ENCODE measurements around the gene CDC6.

The CDC6 gene, protein sequence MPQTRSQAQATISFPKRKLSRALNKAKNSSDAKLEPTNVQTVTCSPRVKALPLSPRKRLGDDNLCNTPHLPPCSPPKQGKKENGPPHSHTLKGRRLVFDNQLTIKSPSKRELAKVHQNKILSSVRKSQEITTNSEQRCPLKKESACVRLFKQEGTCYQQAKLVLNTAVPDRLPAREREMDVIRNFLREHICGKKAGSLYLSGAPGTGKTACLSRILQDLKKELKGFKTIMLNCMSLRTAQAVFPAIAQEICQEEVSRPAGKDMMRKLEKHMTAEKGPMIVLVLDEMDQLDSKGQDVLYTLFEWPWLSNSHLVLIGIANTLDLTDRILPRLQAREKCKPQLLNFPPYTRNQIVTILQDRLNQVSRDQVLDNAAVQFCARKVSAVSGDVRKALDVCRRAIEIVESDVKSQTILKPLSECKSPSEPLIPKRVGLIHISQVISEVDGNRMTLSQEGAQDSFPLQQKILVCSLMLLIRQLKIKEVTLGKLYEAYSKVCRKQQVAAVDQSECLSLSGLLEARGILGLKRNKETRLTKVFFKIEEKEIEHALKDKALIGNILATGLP

DNA sequence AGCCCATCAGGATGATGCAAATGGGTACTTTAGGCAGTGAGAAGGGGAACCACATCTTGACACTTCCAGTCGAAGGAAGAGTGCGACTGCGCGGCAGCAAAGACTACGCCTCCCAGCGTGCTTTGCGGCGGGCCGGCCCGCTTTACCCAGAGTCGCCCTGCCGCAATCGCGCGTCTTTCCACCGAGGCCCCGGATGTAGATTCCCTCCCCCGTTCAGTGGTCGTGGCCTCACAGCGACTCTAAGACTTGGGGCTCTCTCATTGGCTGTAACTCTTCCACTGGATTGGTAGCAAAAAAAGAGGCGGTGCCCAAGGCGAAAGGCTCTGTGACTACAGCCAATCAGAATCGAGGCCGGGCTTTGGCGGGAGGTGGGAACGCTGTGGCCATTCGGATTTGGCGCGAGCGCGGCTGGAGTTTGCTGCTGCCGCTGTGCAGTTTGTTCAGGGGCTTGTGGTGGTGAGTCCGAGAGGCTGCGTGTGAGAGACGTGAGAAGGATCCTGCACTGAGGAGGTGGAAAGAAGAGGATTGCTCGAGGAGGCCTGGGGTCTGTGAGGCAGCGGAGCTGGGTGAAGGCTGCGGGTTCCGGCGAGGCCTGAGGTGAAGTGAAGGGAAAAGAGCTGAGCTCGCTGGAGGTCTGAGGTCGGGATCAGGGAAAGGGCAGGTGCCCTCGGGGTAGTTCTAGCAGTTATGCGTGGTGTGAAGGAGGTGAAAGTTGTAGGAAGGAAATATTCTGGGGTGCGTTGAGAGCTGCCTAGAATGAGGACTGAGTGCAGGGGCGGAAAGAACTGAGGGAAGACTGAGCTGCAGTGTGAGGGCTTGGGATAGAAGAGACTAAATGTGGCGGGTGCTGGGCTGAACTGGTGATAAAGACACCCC, at the start of gene CDC6:
TSS of gene CDC6 (plus strand) at position 386 of the 876 bp plus-strand sequence. CDS start 1,542 bp downstream, outside the sequence.
- DNase-seq (ENCODE audit: low read depth) = peak; percentile 100

DNA sequence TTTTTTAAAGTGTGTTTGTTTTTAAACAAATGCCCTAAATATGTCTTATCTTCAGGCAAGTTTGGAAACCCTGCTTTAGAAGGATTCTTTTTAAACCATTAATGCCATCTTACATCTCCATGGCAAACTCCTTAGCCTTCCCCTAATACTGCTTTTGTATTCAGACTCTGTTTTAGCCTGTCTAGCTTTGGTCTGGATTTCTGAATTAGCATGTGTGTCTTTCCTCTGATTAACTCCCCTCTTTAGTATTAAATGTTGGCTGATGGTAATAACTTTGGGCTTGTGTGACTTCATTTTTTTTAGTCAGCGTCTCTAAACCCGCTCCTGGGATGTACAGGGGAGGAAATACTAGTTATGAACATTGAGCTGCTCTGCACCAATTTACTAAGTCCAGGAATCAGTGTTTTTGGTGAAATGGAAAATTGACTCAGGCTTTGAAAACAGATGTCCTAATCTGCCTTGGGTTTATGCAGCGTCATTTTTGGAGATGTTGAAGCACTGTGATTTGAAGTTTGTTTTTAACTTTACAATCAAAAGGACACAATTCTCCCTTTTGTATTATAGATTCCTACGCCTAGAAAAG, 46.3 kb upstream of the CDC6 start:
- DNase-seq (ENCODE audit: low read depth) = no peak

DNA sequence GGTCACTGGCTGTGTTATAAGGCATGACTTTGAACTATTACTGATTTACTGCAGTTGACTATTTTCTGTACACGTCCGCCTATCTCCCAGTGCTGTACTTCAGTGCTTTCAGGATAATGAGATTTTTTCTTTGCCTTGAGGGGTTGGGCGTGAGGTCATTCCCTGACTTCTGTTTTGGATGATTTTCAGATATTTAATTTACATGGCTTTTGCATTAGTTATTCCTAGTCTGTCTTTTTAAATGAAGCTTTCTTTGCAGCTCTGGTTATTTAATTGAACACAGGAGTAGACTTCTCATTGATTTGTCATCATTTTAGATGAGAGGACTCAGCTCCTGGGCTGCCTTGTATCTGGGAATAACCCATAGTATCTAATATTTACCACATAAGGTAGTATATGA, 44.9 kb upstream of the CDC6 start:
- no peak for DNase-seq (ENCODE audit: low read depth)

DNA sequence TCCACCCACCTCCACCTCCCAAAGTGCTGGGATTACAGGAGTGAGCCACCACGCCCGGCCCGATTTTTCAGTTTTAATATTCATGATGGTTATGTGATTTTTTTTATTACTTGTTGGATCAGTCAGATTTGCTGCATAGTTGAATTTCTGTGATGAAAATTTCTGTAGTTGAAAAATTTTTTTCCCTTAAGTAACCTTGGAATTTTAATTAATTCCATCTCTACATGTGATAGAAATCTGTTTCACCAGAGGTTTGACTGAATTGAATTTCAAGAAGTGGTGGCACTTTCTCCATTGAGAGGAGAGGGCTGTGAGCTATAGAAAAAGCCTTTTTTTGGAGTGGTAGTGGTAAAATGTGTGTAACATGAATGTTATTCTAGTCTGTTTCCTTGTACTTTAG, 43.9 kb upstream of the CDC6 start:
- DNase-seq (ENCODE audit: low read depth) = no peak

DNA sequence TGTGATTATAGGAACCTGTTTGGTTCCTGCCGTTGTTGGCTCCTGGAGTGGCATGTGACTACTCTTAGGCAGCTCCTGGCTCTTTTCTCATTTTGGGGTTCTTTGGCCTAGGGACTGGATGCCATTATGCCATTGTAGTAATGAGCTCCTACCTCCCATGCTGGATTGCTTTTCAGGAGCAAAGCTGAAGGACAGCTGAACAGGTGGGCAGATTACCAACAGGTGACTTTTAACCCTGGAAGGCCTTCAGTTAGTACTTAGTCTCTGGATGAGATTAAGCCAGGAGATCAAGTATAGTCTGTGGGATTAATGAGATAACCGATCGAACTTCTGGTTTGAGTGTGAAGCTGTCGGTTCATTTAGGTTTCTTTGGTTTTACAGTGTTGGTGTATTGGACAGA, 43.4 kb upstream of the CDC6 start:
- DNase-seq (ENCODE audit: low read depth) = no peak

DNA sequence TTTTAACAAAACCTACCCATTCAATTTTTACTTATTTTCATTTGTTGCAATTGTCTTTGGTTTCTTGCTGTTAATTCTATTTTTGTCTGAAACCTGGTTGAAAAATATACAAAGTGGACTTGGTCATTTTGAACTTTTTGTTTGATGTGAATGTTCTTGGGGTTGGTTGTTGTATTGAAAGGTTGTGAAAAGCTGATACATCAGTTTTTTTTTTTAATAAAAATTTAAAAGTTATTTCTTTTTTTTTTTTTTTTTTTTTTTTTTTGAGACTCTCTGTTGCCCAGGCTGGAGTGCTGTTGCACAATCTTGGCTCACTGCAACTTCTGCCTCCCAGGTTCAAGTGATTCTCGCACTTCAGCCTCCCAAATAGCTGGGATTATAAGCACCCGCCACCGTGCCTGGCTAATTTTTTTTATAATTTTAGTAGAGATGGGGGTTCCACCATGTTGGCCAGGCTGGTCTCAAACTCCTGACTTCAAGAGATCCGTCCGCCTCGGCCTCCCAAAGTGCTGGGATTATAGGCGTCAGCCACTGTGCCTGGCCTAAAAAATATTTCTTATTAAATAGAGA, 39.7 kb upstream of the CDC6 start:
- no peak for DNase-seq (ENCODE audit: low read depth)

DNA sequence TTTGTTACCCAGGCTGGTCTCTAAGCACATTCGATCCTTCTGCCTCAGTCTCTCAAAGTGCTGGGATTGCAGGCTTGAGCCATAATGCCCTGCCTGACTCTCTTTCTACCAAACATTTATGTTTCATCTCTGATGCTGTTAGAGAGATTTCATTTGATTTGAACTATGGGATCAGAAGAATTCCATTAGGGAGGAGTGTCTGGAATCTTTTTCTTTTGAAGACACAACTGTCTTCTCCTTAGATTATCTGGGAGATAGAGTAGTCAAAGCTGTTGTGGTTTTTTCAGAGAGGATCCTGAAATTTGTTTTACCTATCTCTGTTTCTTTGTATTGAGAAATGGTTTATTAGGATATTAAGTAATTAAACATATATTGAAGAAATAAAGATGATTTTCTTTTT, 39.2 kb upstream of the CDC6 start:
- no peak for DNase-seq (ENCODE audit: low read depth)

DNA sequence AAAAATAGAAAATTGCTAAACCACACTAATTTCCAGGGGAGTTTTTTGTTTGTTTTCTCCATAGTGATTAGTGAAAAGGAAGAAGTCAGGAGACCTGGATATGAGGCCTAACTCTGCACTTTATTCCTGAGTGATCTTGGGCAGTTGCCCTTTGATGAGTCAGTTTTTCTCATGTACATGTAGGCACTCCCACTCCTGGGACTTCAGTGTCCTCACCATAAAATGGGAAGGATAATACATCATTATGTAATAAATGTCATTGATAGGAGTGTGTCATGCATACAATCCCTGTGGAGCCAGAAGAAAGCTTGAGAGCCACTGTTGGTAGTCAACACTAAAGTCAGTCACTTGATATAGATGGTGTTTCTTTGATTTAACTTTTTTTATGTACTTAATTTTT, 36.1 kb upstream of the CDC6 start:
- peak; percentile 87 for DNase-seq (ENCODE audit: low read depth)

DNA sequence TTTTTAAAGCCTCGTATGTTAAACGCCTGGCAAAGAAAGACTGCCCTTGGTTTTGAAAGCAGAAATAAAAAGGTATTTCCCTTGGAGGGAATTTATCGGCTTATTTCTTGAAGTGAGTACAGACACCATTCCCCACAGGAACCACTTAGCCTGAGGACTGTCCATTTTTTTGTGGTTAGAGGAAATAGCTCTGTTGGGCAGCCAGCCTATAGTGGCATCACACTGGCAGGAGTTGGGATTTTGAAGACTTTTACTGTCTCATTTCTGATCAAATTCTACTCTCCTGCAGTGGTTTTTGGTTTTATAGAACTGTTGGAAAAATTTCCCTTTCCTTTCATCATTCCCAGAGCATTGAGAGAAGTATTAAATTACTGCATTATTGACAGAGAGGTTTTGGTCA, 34.1 kb upstream of the CDC6 start:
- DNase-seq (ENCODE audit: low read depth) = no peak

DNA sequence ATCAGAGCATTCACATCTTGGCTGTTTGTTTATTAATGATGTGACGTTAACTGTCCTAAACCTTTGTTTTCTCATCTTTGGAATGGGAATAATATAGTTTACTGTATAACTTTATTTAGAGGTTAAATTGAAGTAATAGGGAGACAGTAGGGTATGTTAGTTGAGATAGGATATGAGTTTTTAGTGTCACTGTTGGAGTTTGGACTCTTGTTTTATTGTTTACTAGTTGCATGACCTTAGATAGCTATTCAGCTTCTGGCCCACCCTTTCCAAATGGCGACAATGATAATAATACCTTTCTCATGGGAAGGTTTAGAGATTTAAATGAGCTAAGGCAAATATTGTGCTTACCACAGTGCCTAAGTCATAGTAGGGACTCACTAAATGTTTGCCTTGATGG, 28.2 kb upstream of the CDC6 start:
- DNase-seq (ENCODE audit: low read depth) = no peak

DNA sequence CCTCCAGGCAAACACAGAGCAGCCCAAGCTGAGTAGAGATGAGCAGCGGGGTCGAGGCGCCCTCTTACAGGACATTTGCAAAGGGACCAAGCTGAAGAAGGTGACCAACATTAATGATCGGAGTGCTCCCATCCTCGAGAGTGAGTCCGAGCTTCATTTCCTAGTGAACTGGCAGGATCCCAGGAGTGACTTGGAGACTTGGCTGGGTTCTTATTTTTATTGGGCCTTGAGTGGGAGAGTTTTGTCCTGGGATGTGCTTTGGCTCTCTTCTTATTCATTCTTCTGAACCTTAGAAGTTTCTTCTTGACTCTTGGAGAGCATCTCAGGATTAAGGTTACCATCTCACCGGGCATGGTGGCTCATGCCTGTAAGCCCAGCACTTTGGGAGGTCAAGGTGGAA, 27.2 kb upstream of the CDC6 start:
- no peak for DNase-seq (ENCODE audit: low read depth)

DNA sequence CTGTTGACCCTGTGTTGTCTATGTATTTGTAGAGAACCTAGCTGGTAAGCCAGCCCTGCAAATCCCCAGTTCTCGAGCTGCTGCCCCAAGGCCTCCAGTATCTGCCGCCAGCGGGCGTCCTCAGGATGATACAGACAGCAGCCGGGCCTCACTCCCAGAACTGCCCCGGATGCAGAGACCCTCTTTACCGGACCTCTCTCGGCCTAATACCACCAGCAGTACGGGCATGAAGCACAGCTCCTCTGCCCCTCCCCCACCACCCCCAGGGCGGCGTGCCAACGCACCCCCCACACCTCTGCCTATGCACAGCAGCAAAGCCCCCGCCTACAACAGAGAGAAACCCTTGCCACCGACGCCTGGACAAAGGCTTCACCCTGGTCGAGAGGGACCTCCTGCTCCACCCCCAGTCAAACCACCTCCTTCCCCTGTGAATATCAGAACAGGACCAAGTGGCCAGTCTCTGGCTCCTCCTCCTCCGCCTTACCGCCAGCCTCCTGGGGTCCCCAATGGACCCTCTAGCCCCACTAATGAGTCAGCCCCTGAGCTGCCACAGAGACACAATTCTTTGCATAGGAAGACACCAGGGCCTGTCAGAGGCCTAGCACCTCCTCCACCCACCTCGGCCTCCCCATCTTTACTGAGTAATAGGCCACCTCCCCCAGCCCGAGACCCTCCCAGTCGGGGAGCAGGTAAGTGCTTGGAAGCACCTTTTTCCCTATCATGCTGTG, 23.1 kb upstream of the CDC6 start:
- DNase-seq (ENCODE audit: low read depth) = no peak

DNA sequence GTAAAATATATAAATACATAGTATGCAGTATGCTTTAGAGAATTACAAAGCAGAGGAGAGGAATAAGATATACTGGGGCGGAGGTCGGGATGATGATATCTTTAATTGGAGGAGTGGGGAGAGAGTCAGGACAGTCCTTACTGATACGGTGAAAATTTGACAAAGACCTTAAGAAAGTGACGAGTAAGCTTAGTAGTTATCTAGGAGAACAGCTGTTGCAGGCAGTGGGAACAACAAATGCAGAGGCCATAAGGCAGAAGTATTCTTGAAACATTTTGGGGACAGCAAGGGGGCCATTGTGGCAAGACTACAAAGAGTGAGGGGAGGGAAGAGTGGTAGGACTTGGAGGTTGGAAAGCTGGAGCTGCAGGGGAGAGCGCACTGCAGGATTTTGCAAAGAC, 22.3 kb upstream of the CDC6 start:
- DNase-seq (ENCODE audit: low read depth) = no peak

DNA sequence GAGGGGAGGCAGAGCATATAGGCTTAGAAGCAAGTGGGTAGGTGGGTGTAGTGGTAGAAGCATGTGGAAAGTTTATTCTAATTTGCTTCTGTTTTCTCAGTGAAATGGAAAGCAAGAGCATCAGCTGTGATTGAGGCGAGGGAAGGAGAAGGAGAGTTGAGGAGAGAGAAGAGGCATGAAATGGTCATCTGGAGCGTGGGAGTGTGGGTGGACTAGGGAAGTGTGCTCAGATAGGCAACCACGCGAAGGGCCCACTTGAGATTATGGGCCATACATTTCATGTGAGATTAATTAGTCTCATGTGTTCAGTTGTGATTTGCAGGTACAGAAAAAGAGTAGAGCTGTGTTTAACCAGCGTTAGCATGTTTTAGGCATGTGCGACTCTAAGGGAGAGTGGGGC, 20.8 kb upstream of the CDC6 start:
- no peak for DNase-seq (ENCODE audit: low read depth)

DNA sequence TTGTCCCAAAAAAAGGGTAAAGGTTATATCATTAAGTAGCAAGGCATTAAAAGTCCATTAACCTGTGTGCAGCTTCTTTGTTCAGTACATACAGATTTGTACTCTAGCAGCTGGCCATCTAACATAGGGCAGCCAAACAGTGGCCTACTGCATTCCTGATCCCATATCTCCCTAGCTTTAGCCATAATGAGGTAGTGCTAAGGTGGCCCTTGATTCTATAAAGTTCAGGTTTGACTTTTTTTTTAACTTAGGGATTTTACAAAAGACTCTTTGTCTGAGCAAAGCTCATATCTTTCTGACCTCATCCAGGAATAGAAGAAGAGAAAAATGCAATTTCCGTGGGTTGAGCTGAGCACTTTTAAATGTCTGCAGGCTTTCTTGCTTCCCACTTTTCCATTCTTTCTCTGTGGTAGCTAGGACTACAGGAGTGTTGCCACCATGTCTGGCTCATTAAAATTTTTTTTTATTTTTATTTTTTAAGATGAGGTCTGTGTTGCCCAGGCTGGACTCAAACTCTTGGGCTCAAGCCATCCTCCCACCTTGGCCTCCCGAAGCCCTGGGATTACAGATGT, 19.5 kb upstream of the CDC6 start:
- DNase-seq (ENCODE audit: low read depth) = no peak

DNA sequence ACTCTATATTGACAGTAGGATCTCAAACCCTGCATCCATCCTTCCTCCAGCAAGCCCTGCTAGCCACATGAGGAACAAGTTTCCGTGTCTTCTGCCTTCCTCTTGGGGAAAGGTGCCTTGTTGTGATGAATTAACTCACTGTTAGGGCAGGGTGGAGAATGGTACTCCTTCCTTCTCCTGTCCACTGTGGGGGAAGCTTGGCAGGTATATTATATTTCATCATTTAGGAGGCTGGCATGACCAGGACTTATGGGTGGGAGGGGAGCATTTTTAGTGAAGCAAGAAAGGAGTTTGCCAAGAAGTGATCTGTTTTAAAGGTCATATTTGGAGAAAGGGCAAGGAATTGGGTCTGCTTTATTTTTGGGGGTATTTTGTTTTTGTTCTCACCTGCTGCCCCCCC, 9.3 kb upstream of the CDC6 start:
- no peak for DNase-seq (ENCODE audit: low read depth)

DNA sequence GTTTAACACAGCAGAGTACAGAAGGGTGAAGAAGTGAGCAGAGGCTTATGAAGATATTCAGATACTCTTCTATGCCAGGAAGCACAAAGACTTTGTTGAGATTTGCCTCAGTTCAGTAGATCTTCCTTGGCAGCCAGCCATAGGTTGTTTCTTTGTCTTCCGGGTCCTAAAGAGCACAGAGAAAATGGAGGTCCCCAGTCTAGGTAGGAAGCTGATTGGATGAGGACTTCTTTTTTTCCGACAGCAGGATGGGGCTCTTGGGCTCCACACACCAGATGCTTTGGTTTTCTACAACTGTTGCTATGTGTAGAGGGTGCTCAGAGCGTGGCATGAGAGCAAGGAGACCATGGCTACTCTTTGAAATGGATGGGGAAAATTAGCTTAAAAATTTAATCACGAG, 8.3 kb upstream of the CDC6 start:
- no peak for DNase-seq (ENCODE audit: low read depth)

DNA sequence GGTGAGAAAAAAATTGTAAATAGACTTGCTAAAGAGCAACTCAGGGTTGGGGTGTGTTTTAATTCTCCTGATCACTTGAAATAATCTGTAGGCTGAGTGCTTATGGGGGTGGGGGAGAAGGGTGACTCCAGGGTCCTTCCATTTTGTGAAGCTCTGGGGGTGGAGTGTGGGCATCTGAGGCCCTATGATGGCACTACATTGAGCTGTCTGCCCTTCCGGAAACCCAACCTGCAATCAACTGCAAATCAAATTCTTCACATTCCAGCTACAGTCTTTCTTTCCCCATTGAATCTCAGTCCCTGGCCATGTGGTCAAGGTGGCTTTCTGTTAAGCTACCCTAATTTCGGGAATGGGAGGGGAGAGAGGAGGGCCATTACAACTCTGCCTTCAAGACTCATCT, 6.0 kb upstream of the CDC6 start:
- no peak for DNase-seq (ENCODE audit: low read depth)

DNA sequence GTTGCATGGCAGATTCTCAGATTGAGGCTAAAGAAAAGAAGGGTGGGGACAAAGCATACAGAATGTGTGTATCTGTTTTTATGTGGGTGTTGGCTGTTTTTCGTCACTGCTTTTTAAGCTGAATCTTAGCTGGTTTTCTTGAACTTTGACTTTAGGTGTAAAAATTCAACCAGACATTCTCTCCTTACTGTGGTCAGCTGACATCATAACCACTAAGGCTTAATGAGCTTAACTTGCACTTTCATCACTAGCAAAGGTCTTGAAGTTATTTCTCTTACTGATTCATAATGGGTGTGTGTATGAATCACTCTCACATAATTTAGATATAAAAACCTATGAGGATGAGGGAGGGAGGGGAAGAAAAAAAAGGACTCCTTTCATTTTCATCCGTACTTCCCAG, 4.0 kb upstream of the CDC6 start:
- peak; percentile 95 for DNase-seq (ENCODE audit: low read depth)

DNA sequence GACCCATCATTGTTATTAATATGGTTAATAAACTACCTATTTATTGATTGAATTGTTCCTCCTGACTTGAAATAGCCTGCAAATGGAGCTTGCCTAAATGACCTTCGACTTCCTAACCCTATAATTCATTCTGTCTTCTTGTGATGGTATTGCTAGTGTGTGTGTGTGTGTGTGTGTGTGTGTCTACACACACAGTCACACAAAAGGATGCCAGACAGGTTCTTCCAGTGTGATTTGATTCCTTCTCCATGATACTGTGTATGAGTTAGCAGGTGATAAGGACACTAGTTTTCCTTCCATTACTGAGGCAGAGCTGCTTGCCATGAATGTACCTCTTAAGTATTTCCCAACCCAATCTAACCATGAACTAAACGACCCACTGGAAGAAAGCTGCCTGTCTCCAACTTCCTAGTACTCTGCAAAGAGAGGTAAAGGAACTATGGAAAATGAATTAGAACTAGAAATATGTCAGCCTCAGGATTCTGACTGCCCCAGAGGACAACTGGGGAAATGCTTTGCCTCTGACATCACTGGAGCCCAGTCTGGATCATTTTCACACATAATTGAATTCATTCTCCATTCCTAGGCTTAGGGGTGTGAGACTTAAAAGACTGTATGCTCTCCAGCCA, 3.5 kb upstream of the CDC6 start:
- peak; percentile 75 for DNase-seq (ENCODE audit: low read depth)

DNA sequence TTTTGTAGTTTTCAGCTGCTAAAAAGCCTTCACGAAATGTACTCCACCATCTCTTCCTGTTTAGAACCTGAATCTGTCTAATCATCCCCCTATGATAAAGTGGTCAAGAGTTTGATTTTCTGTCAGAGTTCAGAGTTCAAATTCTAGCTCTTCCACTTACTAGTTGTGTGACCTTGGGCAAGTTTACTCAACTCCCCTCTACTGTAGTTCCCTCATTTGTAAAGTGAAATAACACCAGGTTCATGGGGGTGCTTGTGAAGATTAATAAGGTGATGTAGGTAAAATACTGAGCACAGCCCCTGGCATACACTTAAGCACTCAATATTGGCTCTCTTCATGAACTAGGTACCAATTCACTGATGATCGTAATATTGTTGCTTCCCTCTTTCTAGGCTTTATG, 1.2 kb upstream of the CDC6 start:
- no peak for DNase-seq (ENCODE audit: low read depth)

Measured in ELR (cell line).